HEK293 (cell line): ENCODE measurements around the gene FYB2.

ENCODE experiments used
- CTCF ChIA-PET: fragments of 350-600 bp; formaldehyde crosslinking; extraction: SDS; loops from one replicate; lab custom pipeline; 2021; ENCODE audit warnings: antibody characterized with exemption; lab: Yijun Ruan, JAX
- POLR2A ChIA-PET: fragments of 300-600 bp; formaldehyde crosslinking; extraction: SDS; loops from one replicate; lab custom pipeline; 2020; ENCODE audit warnings: antibody characterized with exemption, inconsistent platforms; lab: Yijun Ruan, JAX
- H3K27ac ChIP-seq: fragments of 200-500 bp; sonication (Bioruptor generic); 2 replicates; pipeline ENCODE4 v1.5.1; 2014; ENCODE audit warnings: low read depth, low read length, control low read depth, inconsistent platforms; ENCODE audit errors: extremely low read depth
- H3K36me3 ChIP-seq, 2 experiments: fragments of 200-500 bp in 1 of 2; sonication (Bioruptor generic) in 1 of 2; 1 replicate in 1 of 2; 2 replicates in 1 of 2; pipeline ENCODE4 v1.5.1; 2014 to 2017; ENCODE audit warnings: inconsistent platforms in 2 of 2, low read length in 2 of 2; ENCODE audit not compliant: control insufficient read depth in 2 of 2, insufficient read depth in 1 of 2
- H3K4me1 ChIP-seq: fragments of 200-500 bp; sonication (Bioruptor generic); 2 replicates; pipeline ENCODE4 v1.5.1; 2014; ENCODE audit warnings: mild to moderate bottlenecking, low read length, inconsistent platforms; ENCODE audit not compliant: control insufficient read depth, insufficient read depth
- H3K4me3 ChIP-seq: 2 replicates; pipeline ENCODE4 v1.5.1; 2011; ENCODE audit warnings: low read depth, mild to moderate bottlenecking, control low read depth, low read length, moderate library complexity
- H3K9me3 ChIP-seq: fragments of 200-500 bp; sonication (Bioruptor generic); 2 replicates; pipeline ENCODE4 v1.5.1; 2014; ENCODE audit warnings: low read depth, low read length, inconsistent platforms; ENCODE audit not compliant: control insufficient read depth, insufficient read depth
- BCL6B ChIP-seq: fragments of 450-650 bp; formaldehyde crosslinking; IDR thresholded peaks from 2 replicates; pipeline ENCODE4 v1.5.1; 2017; ENCODE audit warnings: missing biosample characterization, missing genetic modification characterization
- GLI2 ChIP-seq: fragments of 450-650 bp; formaldehyde crosslinking; IDR thresholded peaks from 2 replicates; pipeline ENCODE4; 2017; ENCODE audit warnings: missing biosample characterization, missing genetic modification characterization, low read depth, borderline replicate concordance
- HOXC10 ChIP-seq: sonication (generic); formaldehyde crosslinking; IDR thresholded peaks from 2 replicates; pipeline ENCODE4 v1.8.1; 2023; ENCODE audit warnings: mild to moderate bottlenecking, missing genetic modification reagents
- PRDM6 ChIP-seq: fragments of 450-650 bp; formaldehyde crosslinking; IDR thresholded peaks from 2 replicates; pipeline ENCODE4 v1.5.1; 2017; ENCODE audit warnings: missing biosample characterization, missing genetic modification characterization
- TRIM28 ChIP-seq: IDR thresholded peaks from 2 replicates; pipeline ENCODE4 v1.6.1; 2011; ENCODE audit warnings: low read length, control low read depth, borderline replicate concordance
- ZBTB11 ChIP-seq: fragments of 450-650 bp; formaldehyde crosslinking; conservative IDR thresholded peaks from 2 replicates; pipeline ENCODE4 v1.5.1; 2016; ENCODE audit warnings: low read depth, missing biosample characterization, missing genetic modification characterization
- ZBTB48 ChIP-seq: fragments of 450-650 bp; formaldehyde crosslinking; IDR thresholded peaks from 2 replicates; pipeline ENCODE4 v1.5.1; 2016; ENCODE audit warnings: missing biosample characterization, missing genetic modification characterization
- ZNF155 ChIP-seq: fragments of 450-650 bp; formaldehyde crosslinking; IDR thresholded peaks from 2 replicates; pipeline ENCODE4 v1.5.1; 2016; ENCODE audit warnings: missing biosample characterization, missing genetic modification characterization
- ZNF175 ChIP-seq: fragments of 450-650 bp; formaldehyde crosslinking; IDR thresholded peaks from 2 replicates; pipeline ENCODE4 v1.5.1; 2016; ENCODE audit warnings: missing biosample characterization, missing genetic modification characterization
- ZNF184 ChIP-seq: fragments of 450-650 bp; IDR thresholded peaks from 2 replicates; pipeline ENCODE4 v1.5.1; 2018; ENCODE audit warnings: missing biosample characterization, mild to moderate bottlenecking, missing genetic modification characterization
- ZNF214 ChIP-seq: fragments of 450-650 bp; formaldehyde crosslinking; IDR thresholded peaks from 2 replicates; pipeline ENCODE4 v1.5.1; 2017; ENCODE audit warnings: missing biosample characterization, mild to moderate bottlenecking, missing genetic modification characterization, borderline replicate concordance
- ZNF23 ChIP-seq: fragments of 450-650 bp; formaldehyde crosslinking; IDR thresholded peaks from 2 replicates; pipeline ENCODE4 v1.5.1; 2016; ENCODE audit warnings: missing biosample characterization, missing genetic modification characterization, borderline replicate concordance
- ZNF274 ChIP-seq, 2 experiments: fragments of 200-500 bp in 1 of 2; fragments of 450-650 bp in 1 of 2; sonication (Bioruptor generic) in 1 of 2; formaldehyde crosslinking in 1 of 2; IDR thresholded peaks; 2 replicates each; pipeline versions ENCODE4 v1.5.1 to v1.6.1; 2014 to 2016; ENCODE audit warnings: borderline replicate concordance in 1 of 2, inconsistent platforms in 1 of 2, low read length in 1 of 2, missing biosample characterization in 1 of 2, missing genetic modification characterization in 1 of 2
- ZNF423 ChIP-seq: fragments of 450-650 bp; formaldehyde crosslinking; IDR thresholded peaks from 2 replicates; pipeline ENCODE4 v1.5.1; 2016; ENCODE audit warnings: missing biosample characterization, missing genetic modification characterization
- ZNF48 ChIP-seq: fragments of 450-650 bp; formaldehyde crosslinking; IDR thresholded peaks from 2 replicates; pipeline ENCODE4 v1.5.1; 2016; ENCODE audit warnings: missing biosample characterization, missing genetic modification characterization
- ZNF571 ChIP-seq: fragments of 450-650 bp; formaldehyde crosslinking; IDR thresholded peaks from 2 replicates; pipeline ENCODE4 v1.5.0; 2017; ENCODE audit warnings: missing biosample characterization, missing genetic modification characterization
- ZNF658 ChIP-seq: fragments of 450-650 bp; formaldehyde crosslinking; IDR thresholded peaks from 2 replicates; pipeline ENCODE4; 2016; ENCODE audit warnings: missing biosample characterization, missing genetic modification characterization
- ZNF837 ChIP-seq: fragments of 450-650 bp; formaldehyde crosslinking; IDR thresholded peaks from 2 replicates; pipeline ENCODE4 v1.5.1; 2016; ENCODE audit warnings: missing biosample characterization, missing genetic modification characterization
- ZSCAN16 ChIP-seq: fragments of 450-650 bp; formaldehyde crosslinking; IDR thresholded peaks from 2 replicates; pipeline ENCODE4 v1.5.1; 2016; ENCODE audit warnings: missing biosample characterization, missing genetic modification characterization
- TF ChIP-seq, protein P1 (sequence below): fragments of 450-650 bp; formaldehyde crosslinking; IDR thresholded peaks from 2 replicates; pipeline ENCODE4 v1.5.1; 2016; ENCODE audit warnings: missing biosample characterization, missing genetic modification characterization
- TF ChIP-seq, protein P2 (sequence below): fragments of 450-650 bp; formaldehyde crosslinking; IDR thresholded peaks from 2 replicates; pipeline ENCODE4 v1.5.1; 2016; ENCODE audit warnings: missing biosample characterization, missing genetic modification characterization
- TF ChIP-seq, protein P3 (sequence below): fragments of 450-650 bp; formaldehyde crosslinking; optimal IDR thresholded peaks from 2 replicates; pipeline ENCODE3; 2016; ENCODE audit warnings: missing biosample characterization, mild to moderate bottlenecking, missing genetic modification characterization
- TF ChIP-seq, protein P4 (sequence below): fragments of 450-650 bp; formaldehyde crosslinking; IDR thresholded peaks from 2 replicates; pipeline ENCODE4 v1.5.1; 2016; ENCODE audit warnings: missing biosample characterization, missing genetic modification characterization

FYB2 gene

DNA sequence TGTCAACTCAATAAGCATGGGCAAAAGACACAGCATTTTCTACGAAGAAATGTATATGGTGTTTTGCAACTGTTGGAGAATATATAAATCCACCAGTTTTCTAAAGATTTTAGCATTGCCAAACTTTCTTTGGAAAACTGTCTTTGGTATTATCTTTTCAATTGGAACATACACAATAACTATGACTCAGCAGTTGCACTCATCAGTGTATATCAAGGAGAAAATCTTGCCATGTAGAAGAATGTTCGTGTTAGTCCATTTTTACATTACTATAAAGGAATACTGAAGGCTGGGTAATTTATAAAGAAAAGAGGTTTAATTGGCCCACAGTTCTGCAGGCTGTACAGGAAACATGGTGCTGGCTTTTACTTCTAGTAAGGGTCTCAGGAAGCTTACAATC, 133.0 kb downstream of the FYB2 start:
- POLR2A ChIA-PET: no interaction called here
- 0 out of 3 replicates have a peak, but pooled peaks cover 0 to 4% of the 10 kb centered on the region in 2 experiments for H3K36me3 ChIP-seq
- TF ChIP-seq ZNF175 (tag by site-specific recombination): no peak
- no peak for TF ChIP-seq GLI2 (tag by site-specific recombination)
- no peak for TF ChIP-seq BCL6B (tag by site-specific recombination)
- TF ChIP-seq, protein P1, sequence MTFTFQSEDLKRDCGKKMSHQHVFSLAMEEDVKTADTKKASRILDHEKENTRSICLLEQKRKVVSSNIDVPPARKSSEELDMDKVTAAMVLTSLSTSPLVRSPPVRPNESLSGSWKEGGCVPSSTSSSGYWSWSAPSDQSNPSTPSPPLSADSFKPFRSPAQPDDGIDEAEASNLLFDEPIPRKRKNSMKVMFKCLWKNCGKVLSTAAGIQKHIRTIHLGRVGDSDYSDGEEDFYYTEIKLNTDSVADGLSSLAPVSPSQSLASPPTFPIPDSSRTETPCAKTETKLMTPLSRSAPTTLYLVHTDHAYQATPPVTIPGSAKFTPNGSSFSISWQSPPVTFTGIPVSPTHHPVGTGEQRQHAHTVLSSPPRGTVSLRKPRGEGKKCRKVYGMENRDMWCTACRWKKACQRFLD: no peak
- TF ChIP-seq HOXC10: no peak
- no peak for TF ChIP-seq ZNF571 (tag by site-specific recombination)
- TF ChIP-seq ZNF48 (tag by site-specific recombination): no peak
- TF ChIP-seq PRDM6 (tag by site-specific recombination): no peak
- TF ChIP-seq ZBTB48 (tag by site-specific recombination): no peak
- TF ChIP-seq, all 188 proteins: peak for 0
- no peak overlapping the region for H3K4me3 ChIP-seq
- H3K27ac ChIP-seq: no peak overlapping the region
- H3K9me3 ChIP-seq: no peaks in the 10 kb centered on the region
- CTCF ChIA-PET: no interaction called here
- H3K4me1 ChIP-seq: peaks cover 7% of the 10 kb centered on the region; the same call in 1 of the 2 replicates

- H3K4me1 ChIP-seq: peaks cover 7% of the 10 kb centered on the region; the same call in 1 of the 2 replicates
- no peaks in the 10 kb centered on the region for H3K9me3 ChIP-seq
- no peak overlapping the region for H3K4me3 ChIP-seq
- ChIA-PET POLR2A (no interaction called here), CTCF (interaction anchor here (1.2 kb wide), 1 partner anchor 25 kb away, joined by 3 read pairs; no protein-coding TSS in a partner anchor)
- no peak overlapping the region for H3K27ac ChIP-seq
- no peaks in the 10 kb centered on the region for H3K36me3 ChIP-seq
- no peak for TF ChIP-seq ZNF658
- no peak for TF ChIP-seq ZNF155
- no peak for TF ChIP-seq ZNF214 (tag by site-specific recombination)
- TF ChIP-seq, protein P2, sequence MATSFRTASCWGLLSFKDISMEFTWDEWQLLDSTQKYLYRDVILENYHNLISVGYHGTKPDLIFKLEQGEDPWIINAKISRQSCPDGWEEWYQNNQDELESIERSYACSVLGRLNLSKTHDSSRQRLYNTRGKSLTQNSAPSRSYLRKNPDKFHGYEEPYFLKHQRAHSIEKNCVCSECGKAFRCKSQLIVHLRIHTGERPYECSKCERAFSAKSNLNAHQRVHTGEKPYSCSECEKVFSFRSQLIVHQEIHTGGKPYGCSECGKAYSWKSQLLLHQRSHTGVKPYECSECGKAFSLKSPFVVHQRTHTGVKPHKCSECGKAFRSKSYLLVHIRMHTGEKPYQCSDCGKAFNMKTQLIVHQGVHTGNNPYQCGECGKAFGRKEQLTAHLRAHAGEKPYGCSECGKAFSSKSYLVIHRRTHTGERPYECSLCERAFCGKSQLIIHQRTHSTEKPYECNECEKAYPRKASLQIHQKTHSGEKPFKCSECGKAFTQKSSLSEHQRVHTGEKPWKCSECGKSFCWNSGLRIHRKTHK (tag by site-specific recombination): no peak
- no peak for TF ChIP-seq GLI2 (tag by site-specific recombination)
- no peak for TF ChIP-seq ZNF23 (tag by site-specific recombination)
- TF ChIP-seq, protein P3, sequence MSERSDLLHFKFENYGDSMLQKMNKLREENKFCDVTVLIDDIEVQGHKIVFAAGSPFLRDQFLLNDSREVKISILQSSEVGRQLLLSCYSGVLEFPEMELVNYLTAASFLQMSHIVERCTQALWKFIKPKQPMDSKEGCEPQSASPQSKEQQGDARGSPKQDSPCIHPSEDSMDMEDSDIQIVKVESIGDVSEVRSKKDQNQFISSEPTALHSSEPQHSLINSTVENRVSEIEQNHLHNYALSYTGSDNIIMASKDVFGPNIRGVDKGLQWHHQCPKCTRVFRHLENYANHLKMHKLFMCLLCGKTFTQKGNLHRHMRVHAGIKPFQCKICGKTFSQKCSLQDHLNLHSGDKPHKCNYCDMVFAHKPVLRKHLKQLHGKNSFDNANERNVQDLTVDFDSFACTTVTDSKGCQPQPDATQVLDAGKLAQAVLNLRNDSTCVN: no peak
- no peak for TF ChIP-seq TRIM28
- no peak for TF ChIP-seq ZNF837 (tag by site-specific recombination)
- TF ChIP-seq, protein P4, sequence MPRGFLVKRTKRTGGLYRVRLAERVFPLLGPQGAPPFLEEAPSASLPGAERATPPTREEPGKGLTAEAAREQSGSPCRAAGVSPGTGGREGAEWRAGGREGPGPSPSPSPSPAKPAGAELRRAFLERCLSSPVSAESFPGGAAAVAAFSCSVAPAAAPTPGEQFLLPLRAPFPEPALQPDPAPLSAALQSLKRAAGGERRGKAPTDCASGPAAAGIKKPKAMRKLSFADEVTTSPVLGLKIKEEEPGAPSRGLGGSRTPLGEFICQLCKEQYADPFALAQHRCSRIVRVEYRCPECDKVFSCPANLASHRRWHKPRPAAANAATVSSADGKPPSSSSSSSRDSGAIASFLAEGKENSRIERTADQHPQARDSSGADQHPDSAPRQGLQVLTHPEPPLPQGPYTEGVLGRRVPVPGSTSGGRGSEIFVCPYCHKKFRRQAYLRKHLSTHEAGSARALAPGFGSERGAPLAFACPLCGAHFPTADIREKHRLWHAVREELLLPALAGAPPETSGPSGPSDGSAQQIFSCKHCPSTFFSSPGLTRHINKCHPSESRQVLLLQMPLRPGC (tag by site-specific recombination): no peak
- no peak for TF ChIP-seq ZNF184 (tag by site-specific recombination)
- no peak for TF ChIP-seq ZNF423 (tag by site-specific recombination)
- no peak for TF ChIP-seq ZBTB11 (tag by site-specific recombination)
- TF ChIP-seq ZNF274 (IDR thresholded peaks at IDR 0.05; ENCODE audit: low read length): no peak
- no peak for TF ChIP-seq ZNF274 (tag by site-specific recombination; IDR thresholded peaks at IDR 0.05; ENCODE audit: borderline replicate concordance)
- no peak for TF ChIP-seq ZSCAN16
Measured at GRCh38 chr1:56683569-56683968, 135.6 kb downstream of the FYB2 start.
